H9 (cell line): ENCODE results near the gene GJD4. TPM values are rescaled to one million over a fixed set of nuclear protein-coding genes. Genes with fewer than 3 reads are reported as not detected.
A peak's percentile ranks its signal among the peaks of the same experiment; 100 is the strongest.

Source experiments
- DNase-seq: peaks from one replicate; pipeline ENCODE4 v3.0.0-alpha.2; 2017
- H2AFZ ChIP-seq: one replicate; pipeline ENCODE4 v1.6.1; 2013; ENCODE audit warnings: mild to moderate bottlenecking, low read length, control low read depth, moderate library complexity
- H2AK5ac ChIP-seq: 2 replicates; pipeline ENCODE4 v1.6.1; 2013; ENCODE audit warnings: low read length, control low read depth, mixed read lengths; ENCODE audit not compliant: insufficient read length
- H2BK120ac ChIP-seq: one replicate; pipeline ENCODE4 v1.6.1; 2013; ENCODE audit warnings: low read depth, mild to moderate bottlenecking, low read length, control low read depth, inconsistent platforms; ENCODE audit not compliant: poor library complexity, severe bottlenecking
- H2BK12ac ChIP-seq: 2 replicates; pipeline ENCODE4 v1.6.1; 2013; ENCODE audit warnings: low read length, control low read depth, mixed read lengths, low read depth; ENCODE audit not compliant: insufficient read length
- H2BK15ac ChIP-seq: 2 replicates; pipeline ENCODE4 v1.6.1; 2013; ENCODE audit warnings: low read depth, low read length, control low read depth
- H2BK20ac ChIP-seq: one replicate; pipeline ENCODE4 v1.6.1; 2013; ENCODE audit warnings: low read depth, mild to moderate bottlenecking, low read length, control low read depth, inconsistent platforms; ENCODE audit not compliant: poor library complexity, severe bottlenecking
- H2BK5ac ChIP-seq: 2 replicates; pipeline ENCODE4 v1.6.1; 2013; ENCODE audit warnings: low read length, control low read depth, mixed read lengths; ENCODE audit not compliant: insufficient read length
- H3K14ac ChIP-seq: 2 replicates; pipeline ENCODE4 v1.6.1; 2013; ENCODE audit warnings: low read length, control low read depth; ENCODE audit not compliant: insufficient read depth
- H3K18ac ChIP-seq: 2 replicates; pipeline ENCODE4 v1.6.1; 2013; ENCODE audit warnings: low read depth, mild to moderate bottlenecking, mixed read lengths, low read length, control low read depth; ENCODE audit not compliant: insufficient read length
- H3K23ac ChIP-seq: 2 replicates; pipeline ENCODE4 v1.6.1; 2013; ENCODE audit warnings: low read length, control low read depth, mixed read lengths, low read depth; ENCODE audit not compliant: insufficient read length
- H3K23me2 ChIP-seq: 2 replicates; pipeline ENCODE4 v1.6.1; 2013; ENCODE audit warnings: low read depth, mild to moderate bottlenecking, mixed read lengths, low read length, control low read depth; ENCODE audit not compliant: insufficient read length, poor library complexity, severe bottlenecking
- H3K27ac ChIP-seq: 2 replicates; pipeline ENCODE4 v1.5.1; 2013; ENCODE audit warnings: low read length, control low read depth, mixed read lengths, low read depth; ENCODE audit not compliant: insufficient read length
- H3K27me3 ChIP-seq: 2 replicates; pipeline ENCODE4 v1.6.1; 2013; ENCODE audit warnings: low read length, control low read depth, inconsistent platforms; ENCODE audit not compliant: insufficient read depth
- H3K4ac ChIP-seq: 2 replicates; pipeline ENCODE4 v1.6.1; 2013; ENCODE audit warnings: low read depth, mild to moderate bottlenecking, control low read depth, inconsistent platforms, low read length, moderate library complexity
- H3K4me1 ChIP-seq: 2 replicates; pipeline ENCODE4 v1.6.1; 2013; ENCODE audit warnings: low read length, control low read depth, inconsistent platforms; ENCODE audit not compliant: insufficient read depth
- H3K4me2 ChIP-seq: 2 replicates; pipeline ENCODE4 v1.6.1; 2013; ENCODE audit warnings: low read length, control low read depth, mixed read lengths; ENCODE audit not compliant: insufficient read length, insufficient read depth
- H3K56ac ChIP-seq: 2 replicates; pipeline ENCODE4 v1.6.1; 2013; ENCODE audit warnings: low read depth, mild to moderate bottlenecking, mixed read lengths, low read length, control low read depth; ENCODE audit not compliant: insufficient read length
- H3K79me1 ChIP-seq: 2 replicates; pipeline ENCODE4 v1.6.1; 2013; ENCODE audit warnings: low read depth, mild to moderate bottlenecking, moderate library complexity, low read length, control low read depth, inconsistent platforms; ENCODE audit not compliant: insufficient read depth, poor library complexity, severe bottlenecking
- H3K79me2 ChIP-seq: 2 replicates; pipeline ENCODE4 v1.6.1; 2013; ENCODE audit warnings: low read length, control low read depth, inconsistent platforms; ENCODE audit not compliant: insufficient read depth
- H3K9ac ChIP-seq: 2 replicates; pipeline ENCODE4 v1.6.1; 2013; ENCODE audit warnings: low read length, control low read depth, mixed read lengths; ENCODE audit not compliant: insufficient read length; ENCODE audit errors: extremely low read depth
- H3K9me3 ChIP-seq: one replicate; pipeline ENCODE4 v1.6.1; 2013; ENCODE audit warnings: low read depth, low read length, inconsistent platforms; ENCODE audit not compliant: control insufficient read depth
- H3T11ph ChIP-seq: one replicate; pipeline ENCODE4 v1.6.1; 2013; ENCODE audit warnings: mild to moderate bottlenecking, low read length, control low read depth, inconsistent platforms
- H4K20me1 ChIP-seq: one replicate; pipeline ENCODE4 v1.6.1; 2013; ENCODE audit not compliant: control insufficient read depth, insufficient read length, insufficient read depth
- H4K5ac ChIP-seq: 2 replicates; pipeline ENCODE4 v1.6.1; 2013; ENCODE audit warnings: low read depth, mild to moderate bottlenecking, mixed read lengths, low read length, control low read depth; ENCODE audit not compliant: insufficient read length
- H4K8ac ChIP-seq: replicated peaks from 2 replicates; pipeline ENCODE4 v1.6.1; 2013; ENCODE audit warnings: low read length, control low read depth, mixed read lengths, low read depth; ENCODE audit not compliant: insufficient read length
- H4K91ac ChIP-seq: 2 replicates; pipeline ENCODE4 v1.6.1; 2013; ENCODE audit warnings: low read depth, mild to moderate bottlenecking, moderate library complexity, mixed read lengths, low read length, control low read depth; ENCODE audit not compliant: insufficient read length
- H3K27ac Mint-ChIP-seq, 3 experiments: 2 replicates in 2 of 3; 3 replicates in 1 of 3; pipeline ENCODE4 v1.8.0; 2020 to 2021; ENCODE audit warnings: mixed read lengths in 3 of 3, mild to moderate bottlenecking in 1 of 3, moderate library complexity in 1 of 3
- H3K27me3 Mint-ChIP-seq: 2 replicates; pipeline ENCODE4 v1.8.0; 2021; ENCODE audit warnings: low read depth, mild to moderate bottlenecking, moderate library complexity, mixed read lengths
- H3K36me3 Mint-ChIP-seq, 3 experiments: 2 replicates in 2 of 3; 3 replicates in 1 of 3; pipeline ENCODE4 v1.8.0; 2020 to 2021; ENCODE audit warnings: low read depth in 3 of 3, mixed read lengths in 3 of 3; ENCODE audit not compliant: insufficient read depth in 1 of 3
- H3K4me1 Mint-ChIP-seq, 2 experiments: 2 replicates each; pipeline ENCODE4 v1.8.0; 2020; ENCODE audit warnings: mixed read lengths in 2 of 2
- H3K4me3 Mint-ChIP-seq, 2 experiments: 2 replicates in 1 of 2; 3 replicates in 1 of 2; pipeline ENCODE4 v1.8.0; 2020 to 2021; ENCODE audit warnings: mild to moderate bottlenecking in 2 of 2, mixed read lengths in 2 of 2, moderate library complexity in 1 of 2
- H3K9me3 Mint-ChIP-seq, 2 experiments: 2 replicates in 1 of 2; 3 replicates in 1 of 2; pipeline ENCODE4 v1.8.0; 2020; ENCODE audit warnings: mild to moderate bottlenecking in 2 of 2, mixed read lengths in 2 of 2, moderate library complexity in 1 of 2
- CTCF ChIP-seq: fragments of 200-600 bp; sonication (generic); conservative IDR thresholded peaks from 3 replicates; pipeline ENCODE4 v1.8.0; 2021; ENCODE audit warnings: antibody characterized with exemption, mild to moderate bottlenecking
- WGBS: extraction: QIAGEN DNeasy Blood & Tissue Kit; methylation state at CpG from one replicate; pipeline ENCODE4 v1.1.7; 2013; ENCODE audit warnings: missing lambda C conversion rate, low lambda C conversion rate, mixed read lengths; ENCODE audit not compliant: insufficient read length; ENCODE audit errors: extremely low coverage; 5-methylcytosine and 5-hydroxymethylcytosine counted together
- total RNA-seq: library from RNA; stranded (reverse); gene quantifications from 2 replicates; pipeline ENCODE4 v1.2.1, GENCODE V29; 2021

The GJD4 gene
- total RNA-seq, 1 experiment from 2014 or later = not detected

- peaks cover 11 to 13% of the 10 kb centered on the region in 2 experiments for H3K4me1 Mint-ChIP-seq
- Histone ChIP-seq H3K23me2 (no peaks in the 10 kb centered on the region), H2AFZ (no peak overlapping the region), H3K56ac (no peak overlapping the region), H3K27me3 (no peaks in the 10 kb centered on the region), H2BK15ac (no peak overlapping the region), H3K4me1 (no peaks in the 10 kb centered on the region), H2BK5ac (no peak overlapping the region), H3K9ac (no peak overlapping the region), H2BK20ac (no peak overlapping the region), H2BK120ac (no peak overlapping the region), H3K4ac (no peak overlapping the region), H3K23ac (no peak overlapping the region), H3K4me2 (no peak overlapping the region), H4K91ac (no peak overlapping the region), H4K20me1 (no peaks in the 10 kb centered on the region), H4K5ac (no peak overlapping the region), H2BK12ac (no peak overlapping the region), H3K27ac (no peak overlapping the region), H2AK5ac (no peak overlapping the region), H3T11ph (no peak overlapping the region), H3K79me1 (no peaks in the 10 kb centered on the region), H3K79me2 (no peaks in the 10 kb centered on the region), H3K9me3 (no peaks in the 10 kb centered on the region), H3K14ac (no peak overlapping the region), H3K18ac (no peak overlapping the region), H4K8ac (no peak overlapping the region)
- no peak overlapping the region for H3K4me3 Mint-ChIP-seq
- no peaks in the 10 kb centered on the region for H3K27me3 Mint-ChIP-seq
- H3K9me3 Mint-ChIP-seq = no peaks in the 10 kb centered on the region; a peak in 3 of 5 replicates
- peak overlapping the region in 2 of 3 experiments; percentile 9 to 24; a peak in 2 of 7 replicates for H3K27ac Mint-ChIP-seq
- no CpG with 5 or more reads among the region's 1 CpG for WGBS
- DNase-seq = no peak
- TF ChIP-seq CTCF = no peak
- H3K36me3 Mint-ChIP-seq = peaks cover 7 to 20% (median 11%) of the 10 kb centered on the region in 3 experiments; a peak in 6 of 7 replicates
Measured at GRCh38 chr10:35573796-35574195, 31.3 kb upstream of the GJD4 start.
